Endothelial cell of umbilical vein (primary cell): Measurements from ENCODE around the gene ANP32A. TPM values are rescaled to one million over a fixed set of nuclear protein-coding genes. Genes with fewer than 3 reads are reported as not detected.

Experiments used
- BruUV-seq: library from RNA; stranded (reverse); fragments of 400-500 nt; replicated peaks from 2 replicates; lab custom pipeline; 2021; lab: Mats Ljungman, UMichigan
- CTCF ChIA-PET: fragments of 300-600, 350-600 bp; sonication (Branson Sonifier 250); formaldehyde crosslinking; loops from one replicate; lab custom pipeline; 2021; ENCODE audit warnings: antibody characterized with exemption, inconsistent platforms; lab: Charles Lee
- POLR2A ChIA-PET: fragments of 300-600, 350-600 bp; sonication (Branson Sonifier 250); formaldehyde crosslinking; loops from one replicate; lab custom pipeline; 2021; ENCODE audit warnings: antibody characterized with exemption, inconsistent platforms; lab: Charles Lee
- DNase-seq: peaks from one replicate; pipeline ENCODE4 v3.0.0-alpha.2; 2011; ENCODE audit warnings: low read depth, low spot score
- FAIRE-seq: peaks from 2 replicates; lab custom pipeline; 2011; peaks lifted over from hg19 to GRCh38; lab: Jason Lieb, UNC
- H2AFZ ChIP-seq: 2 replicates; pipeline ENCODE4 v1.6.0; 2012; ENCODE audit warnings: low read depth, low read length, control low read depth, inconsistent platforms
- H3K27ac ChIP-seq: 2 replicates; pipeline ENCODE4 v1.5.1; 2011; ENCODE audit warnings: low read depth, mild to moderate bottlenecking, control low read depth, low read length, moderate library complexity; ENCODE audit not compliant: insufficient read depth
- H3K27me3 ChIP-seq, 2 experiments: 2 replicates each; pipeline versions ENCODE4 v1.6.0 to v1.6.1; 2011; ENCODE audit warnings: low read length in 2 of 2, mixed read lengths in 1 of 2; ENCODE audit not compliant: control insufficient read depth in 2 of 2, insufficient read depth in 2 of 2
- H3K36me3 ChIP-seq, 2 experiments: 2 replicates in 1 of 2; 3 replicates in 1 of 2; pipeline ENCODE4 v1.5.1; 2011; ENCODE audit warnings: low read length in 2 of 2, mild to moderate bottlenecking in 1 of 2, moderate library complexity in 1 of 2; ENCODE audit not compliant: control insufficient read depth in 2 of 2, insufficient read depth in 2 of 2; ENCODE audit errors: extremely low read depth in 1 of 2
- H3K4me1 ChIP-seq: 3 replicates; pipeline ENCODE4 v1.5.1; 2011; ENCODE audit warnings: mild to moderate bottlenecking, low read length; ENCODE audit not compliant: control insufficient read depth, insufficient read depth; ENCODE audit errors: extremely low read depth
- H3K4me2 ChIP-seq: 2 replicates; pipeline ENCODE4 v1.6.1; 2011; ENCODE audit warnings: low read length, control low read depth, mixed read lengths; ENCODE audit not compliant: insufficient read depth
- H3K4me3 ChIP-seq, 3 experiments: fragments of 200-600 bp in 1 of 3; sonication (generic), shearing (Covaris generic) in 1 of 3; replicated peaks in 1 of 3; 2 replicates each; pipeline ENCODE4 v1.5.1; 2011 to 2016; ENCODE audit warnings: control low read depth in 3 of 3, low read length in 3 of 3, mild to moderate bottlenecking in 2 of 3, inconsistent platforms in 1 of 3, low read depth in 1 of 3, moderate library complexity in 1 of 3; ENCODE audit not compliant: insufficient read depth in 1 of 3
- H3K79me2 ChIP-seq: 2 replicates; pipeline ENCODE4 v1.6.0; 2012; ENCODE audit warnings: low read length, inconsistent platforms; ENCODE audit not compliant: control insufficient read depth, insufficient read depth
- H3K9ac ChIP-seq: replicated peaks from 2 replicates; pipeline ENCODE3; 2011; ENCODE audit warnings: low read length, control low read depth; ENCODE audit not compliant: insufficient read depth; ENCODE audit errors: extremely low read depth
- H3K9me1 ChIP-seq: replicated peaks from 3 replicates; pipeline ENCODE4 v1.6.0; 2011; ENCODE audit warnings: mild to moderate bottlenecking, low read length; ENCODE audit not compliant: control insufficient read depth, insufficient read depth; ENCODE audit errors: extremely low read depth
- H3K9me3 ChIP-seq: replicated peaks from 2 replicates; pipeline ENCODE4 v1.5.1; 2012; ENCODE audit warnings: low read length, inconsistent platforms; ENCODE audit not compliant: control insufficient read depth, insufficient read depth
- H4K20me1 ChIP-seq: replicated peaks from 2 replicates; pipeline ENCODE3; 2011; ENCODE audit warnings: mild to moderate bottlenecking, low read length; ENCODE audit not compliant: control insufficient read depth, insufficient read depth; ENCODE audit errors: extremely low read depth
- EZH2 ChIP-seq: IDR thresholded peaks from 2 replicates; pipeline ENCODE4 v1.6.1; 2012; ENCODE audit warnings: borderline replicate concordance, low read depth, mild to moderate bottlenecking, moderate library complexity, low read length, inconsistent platforms; ENCODE audit not compliant: severe bottlenecking
- FOS ChIP-seq: IDR thresholded peaks from 2 replicates; pipeline ENCODE4 v1.6.1; 2011; ENCODE audit warnings: mild to moderate bottlenecking, low read length, moderate library complexity, borderline replicate concordance; ENCODE audit not compliant: insufficient read depth
- GATA2 ChIP-seq: IDR thresholded peaks from 2 replicates; pipeline ENCODE4 v1.7.0; 2011; ENCODE audit warnings: low read depth, mild to moderate bottlenecking, moderate library complexity, mixed read lengths, low read length; ENCODE audit not compliant: insufficient read length, insufficient read depth
- JUN ChIP-seq: IDR thresholded peaks from 2 replicates; pipeline ENCODE4 v1.6.1; 2011; ENCODE audit warnings: borderline replicate concordance, low read depth; ENCODE audit not compliant: insufficient read length, insufficient read depth
- MYC ChIP-seq: IDR thresholded peaks from one replicate; pipeline ENCODE4 v1.6.1; 2011; ENCODE audit warnings: mild to moderate bottlenecking, low read depth, low read length
- POLR2A ChIP-seq: IDR thresholded peaks from 2 replicates; pipeline ENCODE4 v1.6.1; 2012; ENCODE audit warnings: low read depth, mild to moderate bottlenecking, control low read depth, low read length
- POLR2AphosphoS5 ChIP-seq: IDR thresholded peaks from 2 replicates; pipeline ENCODE4 v1.6.1; 2012; ENCODE audit warnings: low read depth, mild to moderate bottlenecking, control low read depth, low read length, moderate library complexity; ENCODE audit not compliant: insufficient read depth
- dilution Hi-C: fragments of 300-500 bp; cut with MboI; formaldehyde crosslinking; loops from one replicate; pipeline ENCODE4 v1.15.0; 2019; ENCODE audit warnings: low sequenced_read_pairs; ENCODE audit not compliant: extremely low pct_ligation_motif_present
- intact Hi-C: fragments of 100-400 bp; cut with micrococcal nuclease; formaldehyde crosslinking; loops from one replicate; pipeline ENCODE4 v1.10.0; 2022
- polyA plus RNA-seq, 4 experiments: library from polyadenylated mRNA; depleted of rRNA in 3 of 4; stranded (reverse) in 3 of 4; unstranded in 1 of 4; fragments of >200 nt; gene quantifications; 2 replicates each; pipeline versions ENCODE4 v1.2.1 to v1.2.3, GENCODE V29; 2011 to 2012; ENCODE audit warnings: missing spikeins in 1 of 4
- total RNA-seq: library from RNA; stranded (reverse); gene quantifications from 2 replicates; pipeline ENCODE4 v1.2.3, GENCODE V29; 2021
- TF ChIP-seq, protein P1 (sequence below): IDR thresholded peaks from 2 replicates; pipeline ENCODE4 v1.6.1; 2011; ENCODE audit not compliant: insufficient read depth, insufficient read length
- TF ChIP-seq, protein P2 (sequence below), 2 donors: IDR thresholded peaks; 1 replicate in 1 of 2; 2 replicates in 1 of 2; pipeline ENCODE4 v1.5.1; 2011; ENCODE audit warnings: low read length in 2 of 2, mild to moderate bottlenecking in 2 of 2, moderate library complexity in 2 of 2, control low read depth in 1 of 2, inconsistent platforms in 1 of 2, low read depth in 1 of 2; ENCODE audit not compliant: insufficient read depth in 1 of 2; ENCODE audit errors: extremely low read depth in 1 of 2

ANP32A gene
- total and polyA plus RNA-seq, 2 donors (not counting 3 experiments of a cell fraction or from before 2014, with no cell fraction given): 37.9 to 169 TPM

DNA sequence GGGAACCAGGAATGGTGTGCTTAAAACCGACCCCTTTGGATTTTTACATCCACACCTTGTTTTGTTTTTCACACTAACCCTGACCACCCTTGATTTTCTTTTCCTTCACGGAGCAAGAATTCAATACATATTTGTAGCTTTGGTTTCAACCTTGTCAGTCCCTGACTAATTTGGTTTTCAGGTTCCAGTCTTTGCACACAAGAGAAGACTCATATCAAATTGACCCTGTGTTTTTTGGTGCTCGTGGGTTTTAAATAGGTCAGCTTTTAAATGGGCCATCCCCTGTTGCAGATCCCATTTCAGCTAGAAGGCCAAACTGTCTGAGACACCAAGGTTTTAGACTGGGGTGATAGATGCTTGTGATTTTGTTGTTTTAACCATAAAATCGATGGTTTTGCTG is 26.4 kb downstream of the ANP32A start:
- H3K9me1 ChIP-seq: no peaks in the 10 kb centered on the region
- dilution Hi-C loops: no loop called here
- H3K79me2 ChIP-seq: peaks cover 70% of the 10 kb centered on the region
- FAIRE-seq (no peak), DNase-seq (no peak)
- BruUV-seq: no TSS peak
- no peaks in the 10 kb centered on the region for H3K27me3 ChIP-seq
- H3K27ac ChIP-seq: no peak overlapping the region
- no peaks in the 10 kb centered on the region for H4K20me1 ChIP-seq
- intact Hi-C loops: no loop called here
- H3K4me2 ChIP-seq: no peak overlapping the region
- ChIA-PET POLR2A (interaction anchor here (0.8 kb wide), 2 partner anchors 24 to 32 kb away, joined by 3 read pairs; no protein-coding TSS in a partner anchor), CTCF (interaction anchor here (0.5 to 3.2 kb wide), 12 partner anchors 10 to 541 kb away, joined by 3 to 24 read pairs (median 4); no protein-coding TSS in a partner anchor)
- H3K4me1 ChIP-seq: peaks cover 28% of the 10 kb centered on the region
- no peak for TF ChIP-seq MYC
- TF ChIP-seq POLR2A: no peak
- no peaks in the 10 kb centered on the region for H3K9me3 ChIP-seq
- no peak overlapping the region for H2AFZ ChIP-seq
- no peak overlapping the region for H3K4me3 ChIP-seq
- H3K9ac ChIP-seq: peak overlapping the region; percentile 41
- no peaks in the 10 kb centered on the region for H3K36me3 ChIP-seq

- H3K27me3 ChIP-seq: no peaks in the 10 kb centered on the region
- no peaks in the 10 kb centered on the region for H4K20me1 ChIP-seq
- intact Hi-C loops (no loop called here), dilution Hi-C loops (no loop called here)
- H3K4me2 ChIP-seq: no peak overlapping the region
- H3K9me3 ChIP-seq: no peaks in the 10 kb centered on the region
- peaks cover 0 to 1% of the 10 kb centered on the region in 2 experiments for H3K36me3 ChIP-seq
- BruUV-seq: no TSS peak
- H3K4me1 ChIP-seq: peaks cover 28% of the 10 kb centered on the region
- no peak overlapping the region for H3K4me3 ChIP-seq
- DNase-seq (no peak), FAIRE-seq (no peak)
- POLR2A ChIA-PET: no interaction called here
- H3K27ac ChIP-seq: no peak overlapping the region
- CTCF ChIA-PET: interaction anchor here (1.0 to 3.2 kb wide), 5 partner anchors 9 to 82 kb away, joined by 3 to 24 read pairs (median 12); no protein-coding TSS in a partner anchor
- no peaks in the 10 kb centered on the region for H3K9me1 ChIP-seq
- peaks cover 69% of the 10 kb centered on the region for H3K79me2 ChIP-seq
- H3K9ac ChIP-seq: no peak overlapping the region
- H2AFZ ChIP-seq: no peak overlapping the region
- TF ChIP-seq FOS (no peak), GATA2 (no peak), MYC (no peak), EZH2 (no peak), POLR2A (no peak), JUN (no peak), POLR2AphosphoS5 (no peak)
- TF ChIP-seq, protein P1, sequence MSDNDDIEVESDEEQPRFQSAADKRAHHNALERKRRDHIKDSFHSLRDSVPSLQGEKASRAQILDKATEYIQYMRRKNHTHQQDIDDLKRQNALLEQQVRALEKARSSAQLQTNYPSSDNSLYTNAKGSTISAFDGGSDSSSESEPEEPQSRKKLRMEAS: no peak
- TF ChIP-seq, protein P2, sequence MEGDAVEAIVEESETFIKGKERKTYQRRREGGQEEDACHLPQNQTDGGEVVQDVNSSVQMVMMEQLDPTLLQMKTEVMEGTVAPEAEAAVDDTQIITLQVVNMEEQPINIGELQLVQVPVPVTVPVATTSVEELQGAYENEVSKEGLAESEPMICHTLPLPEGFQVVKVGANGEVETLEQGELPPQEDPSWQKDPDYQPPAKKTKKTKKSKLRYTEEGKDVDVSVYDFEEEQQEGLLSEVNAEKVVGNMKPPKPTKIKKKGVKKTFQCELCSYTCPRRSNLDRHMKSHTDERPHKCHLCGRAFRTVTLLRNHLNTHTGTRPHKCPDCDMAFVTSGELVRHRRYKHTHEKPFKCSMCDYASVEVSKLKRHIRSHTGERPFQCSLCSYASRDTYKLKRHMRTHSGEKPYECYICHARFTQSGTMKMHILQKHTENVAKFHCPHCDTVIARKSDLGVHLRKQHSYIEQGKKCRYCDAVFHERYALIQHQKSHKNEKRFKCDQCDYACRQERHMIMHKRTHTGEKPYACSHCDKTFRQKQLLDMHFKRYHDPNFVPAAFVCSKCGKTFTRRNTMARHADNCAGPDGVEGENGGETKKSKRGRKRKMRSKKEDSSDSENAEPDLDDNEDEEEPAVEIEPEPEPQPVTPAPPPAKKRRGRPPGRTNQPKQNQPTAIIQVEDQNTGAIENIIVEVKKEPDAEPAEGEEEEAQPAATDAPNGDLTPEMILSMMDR (IDR thresholded peaks at IDR 0.05; ENCODE audit: extremely low read depth in 1 of 2, insufficient read depth in 1 of 2, low read depth in 1 of 2, low read length in 2 of 2): no peak
Measured at GRCh38 chr15:68793776-68794175, 26.9 kb downstream of the ANP32A start.
